HG03066 (cell line): ENCODE results near the gene GNL3.

Source experiments
- ATAC-seq: cut with Tn5 transposase; IDR thresholded peaks from one replicate; pipeline ENCODE4 v1.9.1; 2021; ENCODE audit warnings: low read depth; ENCODE audit not compliant: unreplicated experiment

GNL3 gene

GRCh38 chr3:52684184-52684583 is 1.6 kb upstream of the GNL3 start:
- ATAC-seq = no peak

DNA sequence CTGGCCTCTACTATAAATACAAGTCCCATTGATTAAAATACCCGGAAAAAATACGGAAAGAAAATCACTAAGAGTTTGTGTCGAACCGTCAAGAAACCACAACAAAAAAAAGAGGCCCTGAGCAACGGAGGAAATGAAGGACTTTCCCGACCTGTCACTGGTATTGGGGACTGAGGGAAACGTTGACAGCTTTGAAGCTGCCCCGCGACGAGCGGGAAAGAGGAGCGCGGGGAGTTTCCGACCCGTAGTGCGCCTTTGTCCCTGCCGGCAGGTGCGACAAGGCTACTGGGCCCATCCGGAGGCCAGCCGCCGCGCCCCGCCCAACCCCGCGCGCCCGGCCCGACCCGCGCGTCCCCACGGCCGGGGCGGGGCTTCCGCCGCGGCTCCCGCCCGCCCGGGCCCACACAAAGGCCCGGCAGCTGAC is 535 bp upstream of the GNL3 start:
- peak; percentile 68 for ATAC-seq

- no peak for ATAC-seq
Observed at GRCh38 chr3:52688266-52688665, 2.4 kb downstream of the GNL3 start.

DNA sequence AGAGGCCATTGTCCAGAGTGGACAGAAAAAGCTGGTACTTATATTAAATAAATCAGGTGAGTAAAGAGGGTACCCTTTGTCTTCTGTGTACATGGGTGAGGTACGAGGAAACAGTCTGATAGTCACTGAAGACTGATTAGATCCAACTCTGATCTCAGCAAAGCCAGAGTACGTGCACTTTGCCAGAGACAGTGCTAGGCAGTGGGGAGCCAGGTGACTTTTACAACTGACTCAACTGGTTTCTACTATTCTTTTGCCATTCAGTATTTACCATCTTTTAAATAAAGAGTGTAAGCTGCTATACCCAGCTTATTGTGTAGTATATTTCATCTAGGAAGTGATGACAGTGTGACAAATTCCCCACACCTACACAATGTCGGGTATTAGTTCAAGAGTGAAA is 3.3 kb downstream of the GNL3 start:
- ATAC-seq = no peak

GRCh38 chr3:52690560-52690959 is 4.7 kb downstream of the GNL3 start:
- ATAC-seq = no peak

DNA sequence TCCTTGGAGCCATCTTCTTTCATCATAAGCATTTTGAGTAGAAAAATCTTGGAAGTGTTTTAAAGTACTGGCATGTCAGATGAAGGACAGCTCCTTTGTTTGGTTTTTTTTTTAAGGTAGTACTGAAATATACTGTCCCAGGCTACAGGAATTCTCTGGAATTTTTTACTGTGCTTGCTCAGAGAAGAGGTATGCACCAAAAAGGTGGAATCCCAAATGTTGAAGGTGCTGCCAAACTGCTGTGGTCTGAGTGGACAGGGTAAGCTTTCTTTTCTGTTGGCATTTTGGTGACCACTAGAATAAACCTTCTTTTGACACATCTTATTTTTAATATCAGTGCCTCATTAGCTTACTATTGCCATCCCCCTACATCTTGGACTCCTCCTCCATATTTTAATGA is 7.2 kb downstream of the GNL3 start:
- no peak for ATAC-seq

- ATAC-seq = no peak
Observed at GRCh38 chr3:52694528-52695189, 8.8 kb downstream of the GNL3 start.

DNA sequence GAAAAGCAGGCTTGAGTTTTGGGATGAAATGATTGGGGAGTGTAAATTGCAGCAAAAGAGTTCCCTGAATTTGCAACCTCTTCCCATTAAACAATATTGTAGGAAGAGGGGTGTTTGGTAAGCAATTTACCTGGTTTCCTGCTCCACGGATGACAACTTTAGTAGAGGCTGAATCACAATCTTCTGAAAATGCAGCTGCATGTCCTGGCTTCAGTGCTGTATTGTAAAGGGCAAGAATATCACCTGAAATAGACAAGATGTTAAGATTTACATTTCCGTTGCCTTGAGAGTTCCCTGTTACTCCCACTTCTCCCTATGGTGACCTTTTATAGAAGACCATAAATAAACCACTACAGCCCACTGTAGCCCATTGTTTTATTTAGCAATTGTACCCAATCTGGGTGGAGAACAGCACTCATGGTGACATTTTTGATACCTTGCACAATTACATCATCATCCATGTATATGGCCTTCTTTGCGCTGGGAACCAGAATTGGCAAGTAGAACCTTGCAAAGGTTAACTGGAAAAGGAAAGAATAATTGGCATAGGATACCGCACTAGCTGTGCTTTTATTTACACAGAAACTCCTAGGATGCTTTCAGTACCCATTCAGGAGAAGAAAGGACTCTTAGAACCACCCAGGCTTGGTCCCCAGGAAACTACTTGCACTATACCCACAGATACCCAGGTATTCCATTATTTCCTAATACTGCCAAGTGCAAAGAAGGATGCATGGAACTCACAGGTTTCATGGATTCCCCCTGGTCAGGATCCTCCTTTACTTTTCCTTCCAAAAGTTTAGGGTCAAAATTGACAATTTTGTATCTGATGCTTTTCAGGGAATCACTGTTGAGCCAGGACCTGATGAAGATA is 10.2 kb downstream of the GNL3 start:
- no peak for ATAC-seq

DNA sequence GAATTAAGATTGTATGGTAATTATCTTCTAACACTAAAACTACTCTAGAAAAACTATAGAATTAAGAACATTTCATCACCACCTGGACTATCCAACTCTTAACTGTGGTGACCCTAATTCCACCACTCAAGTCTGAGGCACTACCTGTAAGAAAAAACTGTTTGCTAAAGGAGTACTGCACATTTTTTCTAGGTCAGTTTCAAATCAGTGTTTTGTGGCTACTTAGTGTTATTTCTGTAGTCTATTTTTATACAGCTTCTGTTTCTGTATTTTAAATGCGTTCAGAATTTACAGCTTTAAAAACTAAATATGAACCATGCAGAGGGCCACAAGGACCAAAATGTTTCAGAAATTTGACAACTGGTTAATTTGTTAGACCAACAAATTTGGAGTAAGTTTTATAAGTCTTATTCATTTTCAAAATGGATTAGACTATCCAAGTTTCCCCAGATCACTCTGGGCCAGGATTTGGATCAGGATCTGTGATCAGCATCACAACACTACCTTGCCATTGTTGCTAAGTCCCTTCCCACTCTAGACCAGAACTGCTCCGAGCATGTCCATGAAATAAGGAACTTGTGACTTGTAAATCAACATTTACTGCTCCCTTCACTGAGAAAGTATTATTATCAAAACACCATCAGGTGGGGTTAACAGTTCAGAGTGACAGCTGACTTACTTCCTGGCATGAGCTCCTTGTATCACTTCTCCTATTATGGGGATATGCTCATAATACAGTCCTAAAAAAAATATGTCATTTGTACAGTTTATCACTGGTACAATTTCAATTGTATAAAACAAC is 11.2 kb downstream of the GNL3 start:
- ATAC-seq = no peak

DNA sequence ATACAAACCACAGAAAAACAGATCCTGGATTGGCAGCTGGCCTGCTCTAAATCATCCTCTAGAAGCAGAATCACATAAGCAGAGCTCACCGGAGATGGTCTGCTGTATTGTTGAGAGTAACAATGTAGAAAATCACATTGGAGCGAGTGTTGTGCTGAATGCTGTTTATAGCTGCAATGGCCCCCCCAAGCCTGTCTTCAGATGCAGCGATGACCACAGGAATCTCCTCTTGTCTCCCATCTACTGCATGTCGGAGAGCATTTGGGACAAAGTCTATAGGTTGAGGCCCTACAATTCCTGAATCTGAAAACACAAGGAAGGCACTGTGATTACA is 11.8 kb downstream of the GNL3 start:
- no peak for ATAC-seq

DNA sequence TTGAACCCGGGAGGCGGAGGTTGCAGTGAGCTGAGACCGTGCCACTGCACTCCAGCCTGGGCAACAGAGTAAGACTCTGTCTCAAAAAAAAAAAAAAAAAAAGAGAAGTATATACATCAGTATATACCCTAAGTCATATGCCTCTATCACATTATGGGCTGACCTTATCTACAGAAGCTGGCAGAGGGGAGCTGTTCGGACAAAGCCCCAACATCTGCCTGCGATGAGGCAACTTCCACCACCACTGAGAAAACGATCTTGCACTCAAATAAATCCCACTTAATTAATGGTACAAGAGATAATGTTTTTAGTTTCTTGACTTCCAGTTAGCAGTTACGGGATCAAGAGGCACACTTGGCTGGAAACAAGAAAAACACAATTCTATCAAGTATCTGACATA is 17.5 kb downstream of the GNL3 start:
- ATAC-seq = no peak

GRCh38 chr3:52704611-52705437 is 19.0 kb downstream of the GNL3 start:
- peak; percentile 8 for ATAC-seq

DNA sequence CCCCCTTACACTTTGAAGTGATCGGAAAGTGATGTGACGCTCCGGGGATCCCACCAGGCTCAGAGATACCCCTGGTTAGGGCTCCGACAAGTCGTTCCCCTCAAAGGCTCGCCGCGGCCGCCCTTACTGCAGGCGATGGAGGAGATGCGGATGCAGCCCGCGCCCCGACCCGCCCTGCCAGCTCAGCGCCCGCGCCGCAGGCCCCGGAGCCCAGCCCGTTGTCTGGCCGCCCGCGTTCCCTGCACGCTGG is 19.5 kb downstream of the GNL3 start:
- ATAC-seq = no peak

GRCh38 chr3:52705688-52706686 is 20.2 kb downstream of the GNL3 start, which contains the start of the genes GLT8D1 and SPCS1:
GLT8D1 (minus strand) TSS chr3:52705791; CDS start chr3:52700460, 5,331 bp downstream.
SPCS1 (plus strand) TSS chr3:52706106; CDS start chr3:52706247, 141 bp downstream.
- peak; percentile 73 for ATAC-seq

DNA sequence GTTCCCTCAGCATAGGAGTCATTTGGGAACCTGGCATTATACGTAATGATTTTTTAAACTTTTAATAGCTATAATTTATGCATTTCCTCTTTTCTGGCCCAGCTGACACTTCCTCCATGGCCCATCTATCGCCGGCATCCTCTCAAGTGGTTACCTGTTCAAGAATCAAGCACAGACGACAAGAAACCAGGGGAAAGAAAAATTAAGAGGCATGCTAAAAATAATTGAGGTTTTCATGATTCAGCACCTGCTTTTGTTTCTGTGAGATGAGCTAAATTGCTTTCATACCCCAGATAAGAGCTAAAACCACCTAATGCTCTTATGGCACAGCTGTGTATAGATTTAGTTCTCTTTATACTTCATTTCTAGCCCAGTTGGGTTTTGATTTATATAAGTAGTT is 21.8 kb downstream of the GNL3 start:
- no peak for ATAC-seq

DNA sequence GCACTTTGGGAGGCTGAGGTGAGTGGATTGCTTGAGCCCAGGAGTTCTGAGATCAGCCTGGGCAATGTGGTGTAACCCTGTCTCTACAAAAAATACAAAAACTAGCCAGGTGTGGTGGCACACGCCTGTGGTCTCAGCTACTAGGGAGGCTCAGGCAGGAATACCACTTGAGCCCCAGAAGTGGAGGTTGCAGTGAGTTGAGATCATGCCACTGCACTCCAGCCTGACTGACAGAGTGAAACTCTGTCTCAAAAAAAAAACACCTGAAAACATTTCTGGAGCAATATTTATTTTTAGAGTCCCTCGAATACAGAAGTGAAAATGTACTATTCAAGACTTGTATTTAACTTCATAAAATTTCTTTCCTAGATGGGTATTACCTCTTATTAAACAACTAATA is 24.7 kb downstream of the GNL3 start:
- ATAC-seq = no peak

DNA sequence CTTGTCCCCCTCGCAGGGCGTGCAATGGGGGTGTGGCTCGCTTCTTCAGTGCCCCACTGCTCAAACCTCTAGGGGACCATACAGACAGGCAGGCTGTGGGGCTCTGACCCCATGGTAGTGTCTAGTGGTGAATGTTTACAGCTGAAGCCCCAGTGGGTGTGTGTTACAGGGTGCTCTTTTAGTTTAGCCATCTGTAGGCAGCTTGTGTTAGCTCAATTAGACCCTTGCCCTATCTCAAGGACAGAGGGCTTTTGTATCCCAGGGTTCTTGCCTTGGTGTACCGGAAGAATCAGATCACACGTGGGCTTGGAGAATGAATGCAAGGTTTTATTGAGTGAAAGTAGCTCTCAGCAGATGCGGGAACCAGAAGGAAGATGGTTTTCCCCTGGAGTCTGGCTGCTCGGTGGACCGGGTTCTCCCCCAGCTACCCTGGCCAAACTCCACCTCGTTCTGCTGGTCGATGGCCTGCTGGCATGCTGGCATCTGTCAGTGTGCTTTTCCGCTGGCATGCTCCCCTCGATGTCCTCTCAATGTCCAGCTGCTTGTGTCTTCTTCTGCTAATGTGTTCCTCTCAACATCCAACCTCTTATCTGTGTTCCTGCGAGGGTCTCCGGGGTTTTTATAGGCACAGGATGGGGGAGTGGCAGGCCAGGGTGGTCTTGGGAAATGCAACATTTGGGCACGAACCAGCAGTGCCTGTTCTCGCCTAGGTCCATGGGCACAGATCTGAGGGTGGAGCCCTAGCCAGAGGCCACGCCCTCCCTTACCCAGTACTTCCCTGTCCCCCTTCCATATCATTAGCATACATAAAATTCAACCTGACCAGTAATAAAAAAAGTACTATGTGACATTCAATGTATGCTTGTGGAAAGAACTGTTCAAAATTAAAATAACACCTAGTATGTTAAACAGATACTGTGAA is 26.7 kb downstream of the GNL3 start:
- ATAC-seq = no peak
